GM10266 (cell line): ENCODE data around the gene ERG.

Experiments
- DNase-seq: peaks from one replicate; pipeline ENCODE4 v3.0.0; 2012; ENCODE audit errors: extremely low spot score
- TF ChIP-seq, protein P1 (sequence below): IDR thresholded peaks from 2 replicates; pipeline ENCODE4 v1.5.1; 2012; ENCODE audit warnings: mild to moderate bottlenecking, low read depth; ENCODE audit not compliant: control insufficient read depth, insufficient read depth; ENCODE audit errors: missing control alignments

ERG gene

DNA sequence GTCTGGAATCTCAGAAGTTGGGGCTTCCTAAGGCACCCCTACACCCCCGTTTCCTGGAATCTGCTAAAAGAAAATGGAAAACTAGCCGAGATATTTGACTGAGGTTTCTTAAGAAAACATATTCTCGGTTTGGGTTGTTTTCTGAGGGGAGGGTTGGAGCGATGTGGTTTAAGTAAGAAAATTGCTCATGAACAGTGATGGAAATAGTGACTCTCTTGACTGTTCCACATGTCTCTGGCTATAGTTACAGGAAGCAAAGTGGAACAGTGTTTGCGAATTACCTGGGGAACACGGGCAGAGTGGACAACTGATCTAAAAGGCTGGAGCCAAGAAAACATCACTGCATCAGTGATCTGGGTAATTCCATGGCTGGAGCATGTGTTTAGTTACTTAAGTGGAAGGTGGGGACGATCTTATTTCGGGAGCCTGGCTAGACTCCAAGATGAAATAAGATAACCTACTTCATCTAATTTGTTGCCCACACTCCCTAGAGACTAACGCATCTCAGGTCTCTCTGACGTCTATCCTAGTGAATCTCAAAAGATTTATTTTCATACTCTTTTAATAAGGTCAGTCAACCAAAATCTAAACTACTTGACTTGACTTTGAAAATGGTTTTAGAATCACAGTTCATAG, 149.0 kb downstream of the ERG start:
- TF ChIP-seq, protein P1, sequence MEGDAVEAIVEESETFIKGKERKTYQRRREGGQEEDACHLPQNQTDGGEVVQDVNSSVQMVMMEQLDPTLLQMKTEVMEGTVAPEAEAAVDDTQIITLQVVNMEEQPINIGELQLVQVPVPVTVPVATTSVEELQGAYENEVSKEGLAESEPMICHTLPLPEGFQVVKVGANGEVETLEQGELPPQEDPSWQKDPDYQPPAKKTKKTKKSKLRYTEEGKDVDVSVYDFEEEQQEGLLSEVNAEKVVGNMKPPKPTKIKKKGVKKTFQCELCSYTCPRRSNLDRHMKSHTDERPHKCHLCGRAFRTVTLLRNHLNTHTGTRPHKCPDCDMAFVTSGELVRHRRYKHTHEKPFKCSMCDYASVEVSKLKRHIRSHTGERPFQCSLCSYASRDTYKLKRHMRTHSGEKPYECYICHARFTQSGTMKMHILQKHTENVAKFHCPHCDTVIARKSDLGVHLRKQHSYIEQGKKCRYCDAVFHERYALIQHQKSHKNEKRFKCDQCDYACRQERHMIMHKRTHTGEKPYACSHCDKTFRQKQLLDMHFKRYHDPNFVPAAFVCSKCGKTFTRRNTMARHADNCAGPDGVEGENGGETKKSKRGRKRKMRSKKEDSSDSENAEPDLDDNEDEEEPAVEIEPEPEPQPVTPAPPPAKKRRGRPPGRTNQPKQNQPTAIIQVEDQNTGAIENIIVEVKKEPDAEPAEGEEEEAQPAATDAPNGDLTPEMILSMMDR, result no peak
- DNase-seq, result no peak

DNA sequence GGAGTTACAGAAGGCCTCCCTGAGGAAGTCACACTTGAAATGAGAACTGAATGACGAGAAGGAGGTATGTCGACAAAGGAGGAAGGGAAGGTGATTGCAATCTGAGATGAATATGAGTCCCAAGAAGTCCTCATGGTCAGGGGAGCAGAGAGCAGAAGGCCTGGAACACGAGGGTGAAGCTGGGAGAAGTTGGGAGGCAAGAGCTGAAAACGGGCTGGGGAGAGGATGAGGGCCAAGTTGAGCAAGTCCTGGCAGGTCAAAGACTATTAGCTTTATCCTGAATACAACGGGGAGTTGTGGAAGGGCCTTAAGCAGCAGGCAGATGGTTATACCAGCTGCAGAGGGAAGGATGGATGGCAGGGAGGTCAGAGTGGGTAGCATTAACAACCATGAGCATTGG, 152.0 kb downstream of the ERG start:
- TF ChIP-seq, protein P1, result no peak
- no peak for DNase-seq

DNA sequence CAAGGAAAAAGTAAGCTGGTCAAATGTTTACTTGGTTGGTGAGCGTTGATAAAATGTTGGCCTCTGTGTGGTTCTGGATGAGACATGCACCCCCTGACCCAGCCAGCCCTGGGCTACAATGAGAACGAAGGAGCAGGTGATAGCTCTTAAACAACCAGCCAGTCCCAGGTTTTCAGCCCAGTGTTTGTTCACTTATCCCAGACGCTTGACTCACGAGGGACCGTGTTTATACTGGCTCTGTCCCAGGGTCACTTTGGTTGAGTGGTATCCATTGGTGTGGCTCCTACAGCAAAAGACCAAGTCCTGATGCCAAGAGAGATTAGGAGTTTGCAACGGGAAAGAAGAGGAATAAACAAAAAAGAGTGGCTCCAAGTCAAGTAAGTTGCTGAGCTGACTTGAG, 154.6 kb downstream of the ERG start:
- no peak for DNase-seq
- TF ChIP-seq, protein P1, result no peak

DNA sequence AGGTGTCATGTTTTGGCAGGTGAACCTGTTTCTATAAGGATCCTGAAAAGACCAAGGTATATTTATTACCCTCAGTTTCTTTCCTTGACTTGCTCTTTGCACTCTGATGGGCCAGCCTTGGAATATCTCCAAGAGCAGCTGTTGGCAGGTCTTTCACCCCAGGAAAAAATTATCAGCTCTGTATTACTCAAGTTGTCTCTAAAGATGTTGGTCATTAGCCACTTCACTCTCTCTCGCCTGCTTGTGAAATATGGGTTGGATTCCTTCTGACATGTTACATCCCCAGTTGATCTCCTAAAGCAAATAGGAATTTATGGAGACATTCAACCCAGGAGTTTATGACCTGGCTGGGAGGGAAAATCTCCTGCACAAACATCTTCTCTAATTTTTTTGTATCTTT, 155.5 kb downstream of the ERG start:
- TF ChIP-seq, protein P1, result no peak

DNA sequence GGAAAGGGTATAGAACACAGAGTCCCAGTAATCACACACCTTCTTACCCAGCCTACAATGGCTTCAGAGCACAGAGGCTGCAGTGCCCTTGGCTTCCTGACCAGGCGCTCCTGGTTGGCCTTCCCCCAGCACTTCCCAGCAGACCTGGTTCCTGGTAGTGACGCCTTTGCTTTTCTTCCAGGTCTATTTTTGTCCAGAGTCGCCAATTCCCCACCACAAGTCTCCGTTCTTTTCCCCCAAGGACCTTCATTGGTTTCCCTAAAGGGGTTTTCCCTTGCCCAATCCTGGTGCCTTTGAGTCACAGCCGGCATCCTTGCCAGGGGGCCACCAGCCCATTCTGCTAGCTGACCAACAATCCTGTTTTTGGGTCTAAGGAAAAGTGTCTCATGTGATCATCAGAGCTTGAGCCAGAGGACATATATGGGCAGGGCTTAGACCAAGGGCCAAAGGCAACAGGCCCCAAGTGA, 156.7 kb downstream of the ERG start:
- no peak for DNase-seq
- TF ChIP-seq, protein P1, result no peak

More for the DNA sequence above, 155.5 kb downstream of the ERG start:
- DNase-seq, result no peak

DNA sequence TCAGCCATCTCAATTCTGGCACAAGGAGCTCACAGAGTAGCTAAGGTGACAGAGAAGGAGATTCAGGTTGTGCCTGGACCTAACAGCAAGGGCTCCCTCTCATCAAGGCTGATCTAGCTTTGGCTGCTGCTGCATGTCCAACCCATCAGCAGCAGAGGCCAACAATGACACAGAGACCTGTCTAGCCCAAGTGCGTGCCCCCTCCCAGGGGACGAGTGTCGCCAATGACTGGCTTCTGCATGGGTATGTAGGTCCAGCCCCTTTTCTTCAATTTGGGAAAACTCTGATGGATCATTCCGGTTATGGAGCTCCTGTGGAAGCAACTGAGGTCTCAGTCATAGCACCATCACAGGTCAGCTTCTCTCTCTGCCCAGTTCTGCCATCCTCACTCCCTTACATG, 158.1 kb downstream of the ERG start:
- no peak for DNase-seq
- TF ChIP-seq, protein P1, result no peak

DNA sequence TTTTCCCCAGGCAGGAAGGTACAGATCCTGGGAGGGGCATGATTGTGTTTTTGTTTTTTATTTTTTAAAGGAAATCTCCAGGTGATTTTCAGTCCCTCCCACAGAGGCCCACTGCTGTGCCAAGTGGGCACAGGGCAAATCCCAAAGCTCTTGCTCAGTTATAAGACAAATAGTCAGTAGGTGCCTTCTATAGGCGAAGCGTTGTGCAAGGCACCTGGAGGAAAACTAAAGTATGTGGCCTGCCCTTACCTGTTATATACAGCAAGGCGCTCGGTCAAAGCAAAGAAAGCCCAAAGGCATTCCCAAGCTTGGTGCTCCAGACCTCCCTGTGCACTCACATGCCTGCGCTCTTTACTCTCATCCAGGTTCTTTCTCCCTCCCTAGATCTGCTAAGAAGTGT, 160.5 kb downstream of the ERG start:
- DNase-seq, result no peak
- TF ChIP-seq, protein P1, result no peak
